DMS153 treated with DMSO at 0.1 percent for 48 hours (cell line): ENCODE measurements around the gene RECK.
"Not testable (repeated sequence)": the region's sequence is repeated elsewhere in the genome, so short reads cannot be mapped to it uniquely, and the experiment has no call there.

ENCODE experiments used
- DNase-seq: peaks from one replicate; lab custom pipeline; 2025; ENCODE audit not compliant: unreplicated experiment; lab: John Stamatoyannopoulos, UW

RECK gene

GRCh38 chr9:36110434-36110833, 73.7 kb downstream of the RECK start:
- DNase-seq, result no peak

GRCh38 chr9:36112516-36112915, 75.8 kb downstream of the RECK start:
- no peak for DNase-seq

- no peak for DNase-seq
Observed at GRCh38 chr9:36113999-36114398, 77.3 kb downstream of the RECK start.

GRCh38 chr9:36116593-36116992, 79.9 kb downstream of the RECK start:
- no peak for DNase-seq

- no peak for DNase-seq
Observed at GRCh38 chr9:36118201-36118600, 81.5 kb downstream of the RECK start.

GRCh38 chr9:36118706-36119105, 82.0 kb downstream of the RECK start:
- DNase-seq, result no peak

GRCh38 chr9:36119476-36119875, 82.8 kb downstream of the RECK start:
- no peak for DNase-seq

- no peak for DNase-seq
Observed at GRCh38 chr9:36120705-36121104, 84.0 kb downstream of the RECK start.

- no peak for DNase-seq
Observed at GRCh38 chr9:36121971-36122370, 85.3 kb downstream of the RECK start.

GRCh38 chr9:36123515-36123914, 86.8 kb downstream of the RECK start:
- DNase-seq, result no peak

GRCh38 chr9:36125062-36125855, 88.5 kb downstream of the RECK start:
- DNase-seq, result no peak

GRCh38 chr9:36126016-36126730, 89.5 kb downstream of the RECK start:
- no peak for DNase-seq

- no peak for DNase-seq
Observed at GRCh38 chr9:36127652-36128244, 91.0 kb downstream of the RECK start.

GRCh38 chr9:36128349-36128748, 91.6 kb downstream of the RECK start:
- DNase-seq, result no peak

- no peak for DNase-seq
Observed at GRCh38 chr9:36129139-36129538, 92.4 kb downstream of the RECK start.

GRCh38 chr9:36131666-36132065, 95.0 kb downstream of the RECK start:
- not testable (repeated sequence) for DNase-seq

GRCh38 chr9:36132086-36132485, 95.4 kb downstream of the RECK start:
- DNase-seq, result no peak

- no peak for DNase-seq
Observed at GRCh38 chr9:36134761-36135505, 98.2 kb downstream of the RECK start.

GRCh38 chr9:36135741-36136271, 99.1 kb downstream of the RECK start:
- DNase-seq, result no peak

GRCh38 chr9:36136272-36136893, 99.7 kb downstream of the RECK start, which contains the start of gene GLIPR2:
Gene GLIPR2 (plus strand): TSS chr9:36136733. CDS start chr9:36136779, 46 bp downstream.
- DNase-seq, result no peak
